ENCODE data around the gene SYCP1. TPM values are rescaled to one million over a fixed set of nuclear protein-coding genes. Genes with fewer than 3 reads are reported as not detected.
"Not testable (repeated sequence)": the region's sequence is repeated elsewhere in the genome, so short reads cannot be mapped to it uniquely, and the experiment has no call there.

The SYCP1 gene
- total RNA-seq, result 0.07 and 0.17 TPM in 2 replicates

GRCh38 chr1:114854693-114855320 lies at the start of gene SYCP1:
Gene SYCP1 (plus strand): TSS chr1:114854863. CDS start chr1:114855465, 602 bp downstream.
- TF ChIP-seq CTCF (IDR thresholded peaks at IDR 0.05; ENCODE audit: insufficient read depth, low read length, poor library complexity, severe bottlenecking), result no peak
- Histone ChIP-seq H3K4me3 (ENCODE audit: low read depth, low read length) (peak within 1 kb of the TSS; percentile 30), H3K27me3 (ENCODE audit: control insufficient read depth, insufficient read depth, low read length) (peaks cover 14% of the 10 kb centered on the region), H3K36me3 (ENCODE audit: control insufficient read depth, insufficient read depth, low read length) (no peaks in the 10 kb centered on the region)
- DNase-seq (ENCODE audit: low read depth), result no peak

DNA sequence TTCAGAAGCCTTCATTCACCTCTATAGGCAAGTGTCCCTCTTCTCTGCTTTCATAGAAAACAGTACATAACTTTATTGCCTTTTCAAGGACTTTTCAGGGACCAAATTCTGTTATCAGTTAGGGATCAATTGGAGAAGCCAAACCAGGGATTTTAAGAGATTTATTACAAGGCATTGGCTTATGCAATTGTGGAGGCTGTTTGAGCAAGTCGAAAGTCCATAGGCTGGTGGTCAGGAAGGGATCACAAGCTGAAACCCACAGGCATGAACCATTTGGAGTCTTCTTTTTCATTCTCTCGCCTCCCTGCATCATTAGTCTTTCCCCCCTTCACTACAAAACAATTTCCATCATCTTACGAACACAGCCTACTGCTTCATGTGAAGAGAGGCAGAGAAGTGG lies 34.8 kb upstream of the SYCP1 start:
- H3K4me3 ChIP-seq (ENCODE audit: low read depth, low read length), result no peak overlapping the region
- no peak for TF ChIP-seq CTCF (IDR thresholded peaks at IDR 0.05; ENCODE audit: insufficient read depth, low read length, poor library complexity, severe bottlenecking)
- H3K36me3 ChIP-seq (ENCODE audit: control insufficient read depth, insufficient read depth, low read length), result no peaks in the 10 kb centered on the region
- no peaks in the 10 kb centered on the region for H3K27me3 ChIP-seq (ENCODE audit: control insufficient read depth, insufficient read depth, low read length)
- DNase-seq (ENCODE audit: low read depth), result no peak

GRCh38 chr1:114820392-114820791 lies 34.3 kb upstream of the SYCP1 start:
- Histone ChIP-seq H3K4me3 (ENCODE audit: low read depth, low read length) (no peak overlapping the region), H3K27me3 (ENCODE audit: control insufficient read depth, insufficient read depth, low read length) (no peaks in the 10 kb centered on the region), H3K36me3 (ENCODE audit: control insufficient read depth, insufficient read depth, low read length) (no peaks in the 10 kb centered on the region)
- no peak for TF ChIP-seq CTCF (IDR thresholded peaks at IDR 0.05; ENCODE audit: insufficient read depth, low read length, poor library complexity, severe bottlenecking)
- no peak for DNase-seq (ENCODE audit: low read depth)

GRCh38 chr1:114821978-114822377 lies 32.7 kb upstream of the SYCP1 start:
- DNase-seq (ENCODE audit: low read depth), result no peak
- TF ChIP-seq CTCF (IDR thresholded peaks at IDR 0.05; ENCODE audit: insufficient read depth, low read length, poor library complexity, severe bottlenecking), result no peak
- Histone ChIP-seq H3K4me3 (ENCODE audit: low read depth, low read length) (no peak overlapping the region), H3K36me3 (ENCODE audit: control insufficient read depth, insufficient read depth, low read length) (no peaks in the 10 kb centered on the region), H3K27me3 (ENCODE audit: control insufficient read depth, insufficient read depth, low read length) (no peaks in the 10 kb centered on the region)

- no peak overlapping the region for H3K4me3 ChIP-seq (ENCODE audit: low read depth, low read length)
- TF ChIP-seq CTCF (IDR thresholded peaks at IDR 0.05; ENCODE audit: insufficient read depth, low read length, poor library complexity, severe bottlenecking), result no peak
- DNase-seq (ENCODE audit: low read depth), result no peak
- H3K27me3 ChIP-seq (ENCODE audit: control insufficient read depth, insufficient read depth, low read length), result no peaks in the 10 kb centered on the region
- H3K36me3 ChIP-seq (ENCODE audit: control insufficient read depth, insufficient read depth, low read length), result no peaks in the 10 kb centered on the region
Measured at GRCh38 chr1:114828251-114828650, 26.4 kb upstream of the SYCP1 start.

DNA sequence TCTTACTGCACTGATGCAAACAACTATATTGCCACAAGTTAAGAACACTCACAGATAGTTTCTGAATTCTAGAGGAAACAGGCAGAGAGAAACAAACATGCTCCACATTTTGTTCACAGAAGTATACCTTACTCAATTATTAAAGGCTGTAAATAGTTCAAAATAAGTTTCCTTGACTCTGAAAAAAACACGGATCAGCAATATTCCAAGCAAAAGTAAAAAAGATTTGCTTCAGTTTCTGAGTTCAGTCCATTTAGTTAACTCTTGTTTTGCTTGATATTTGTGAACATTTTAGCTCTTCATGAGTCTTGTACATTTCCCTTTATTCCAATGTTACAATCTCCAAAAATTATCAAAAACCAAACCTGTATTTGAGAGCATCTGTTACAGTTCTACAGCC lies 24.6 kb upstream of the SYCP1 start:
- DNase-seq (ENCODE audit: low read depth); H3K27me3 ChIP-seq (ENCODE audit: control insufficient read depth, insufficient read depth, low read length): not testable (repeated sequence)

More for the DNA sequence above, 24.6 kb upstream of the SYCP1 start:
- not testable (repeated sequence) for H3K36me3 ChIP-seq (ENCODE audit: control insufficient read depth, insufficient read depth, low read length); H3K4me3 ChIP-seq (ENCODE audit: low read depth, low read length)

Measured in kidney epithelial cell (primary cell).